Neutrophil (primary cell): ENCODE data around the gene NELL2.

Source experiments
- H3K27ac ChIP-seq: fragments of 200-600 bp; sonication (generic); 2 replicates; pipeline ENCODE4 v1.5.1; 2016; ENCODE audit warnings: mild to moderate bottlenecking, moderate library complexity
- H3K27me3 ChIP-seq: fragments of 200-600 bp; sonication (generic); 2 replicates; pipeline ENCODE4 v1.6.0; 2016; ENCODE audit warnings: mild to moderate bottlenecking
- H3K36me3 ChIP-seq: fragments of 200-600 bp; sonication (generic); 2 replicates; pipeline ENCODE4 v1.5.1; 2017
- H3K4me1 ChIP-seq, 2 experiments: fragments of 200-600 bp in 1 of 2; sonication (generic) in 1 of 2; 1 replicate in 1 of 2; 2 replicates in 1 of 2; pipeline versions ENCODE4 v1.5.1 to v1.6.1; 2013 to 2016; ENCODE audit warnings: low read depth in 1 of 2, low read length in 1 of 2, mild to moderate bottlenecking in 1 of 2, moderate library complexity in 1 of 2; ENCODE audit not compliant: control insufficient read depth in 1 of 2, insufficient read depth in 1 of 2
- H3K4me3 ChIP-seq, 2 experiments: fragments of 200-600 bp in 1 of 2; sonication (generic) in 1 of 2; 1 replicate in 1 of 2; 2 replicates in 1 of 2; pipeline ENCODE4 v1.5.1; 2013 to 2016; ENCODE audit warnings: low read depth in 1 of 2, low read length in 1 of 2, mild to moderate bottlenecking in 1 of 2, moderate library complexity in 1 of 2
- H3K9me3 ChIP-seq: fragments of 200-600 bp; sonication (generic); 2 replicates; pipeline ENCODE4 v1.5.1; 2016
- TF ChIP-seq, protein P1 (sequence below): fragments of 200-600 bp; sonication (generic); IDR thresholded peaks from 2 replicates; pipeline ENCODE4 v1.5.1; 2016; ENCODE audit warnings: antibody characterized with exemption

NELL2 gene

DNA sequence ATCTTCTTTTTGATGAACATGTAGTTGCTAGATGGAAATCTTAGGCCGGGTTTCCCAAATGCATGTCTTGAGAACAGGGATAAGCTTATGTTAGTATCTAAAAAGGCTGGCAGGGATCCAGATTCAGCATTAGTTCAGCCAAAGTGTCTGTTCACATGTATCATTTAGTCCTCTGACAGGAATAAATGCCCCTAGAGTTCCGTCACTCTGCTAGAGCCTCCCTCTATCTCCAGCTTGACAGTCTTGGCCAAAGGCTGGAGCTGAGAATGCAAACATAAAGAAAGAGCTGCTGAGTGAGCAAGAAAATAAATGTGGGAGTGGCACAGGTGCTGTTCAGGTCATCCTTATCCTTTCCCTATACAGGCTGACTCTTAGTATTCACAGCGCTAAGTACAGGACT is 13.8 kb upstream of the NELL2 start:
- Histone ChIP-seq H3K27ac (no peak overlapping the region), H3K4me3 (no peak overlapping the region), H3K9me3 (no peaks in the 10 kb centered on the region), H3K27me3 (no peaks in the 10 kb centered on the region), H3K36me3 (no peaks in the 10 kb centered on the region), H3K4me1 (no peaks in the 10 kb centered on the region)
- TF ChIP-seq, protein P1, sequence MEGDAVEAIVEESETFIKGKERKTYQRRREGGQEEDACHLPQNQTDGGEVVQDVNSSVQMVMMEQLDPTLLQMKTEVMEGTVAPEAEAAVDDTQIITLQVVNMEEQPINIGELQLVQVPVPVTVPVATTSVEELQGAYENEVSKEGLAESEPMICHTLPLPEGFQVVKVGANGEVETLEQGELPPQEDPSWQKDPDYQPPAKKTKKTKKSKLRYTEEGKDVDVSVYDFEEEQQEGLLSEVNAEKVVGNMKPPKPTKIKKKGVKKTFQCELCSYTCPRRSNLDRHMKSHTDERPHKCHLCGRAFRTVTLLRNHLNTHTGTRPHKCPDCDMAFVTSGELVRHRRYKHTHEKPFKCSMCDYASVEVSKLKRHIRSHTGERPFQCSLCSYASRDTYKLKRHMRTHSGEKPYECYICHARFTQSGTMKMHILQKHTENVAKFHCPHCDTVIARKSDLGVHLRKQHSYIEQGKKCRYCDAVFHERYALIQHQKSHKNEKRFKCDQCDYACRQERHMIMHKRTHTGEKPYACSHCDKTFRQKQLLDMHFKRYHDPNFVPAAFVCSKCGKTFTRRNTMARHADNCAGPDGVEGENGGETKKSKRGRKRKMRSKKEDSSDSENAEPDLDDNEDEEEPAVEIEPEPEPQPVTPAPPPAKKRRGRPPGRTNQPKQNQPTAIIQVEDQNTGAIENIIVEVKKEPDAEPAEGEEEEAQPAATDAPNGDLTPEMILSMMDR, result no peak

DNA sequence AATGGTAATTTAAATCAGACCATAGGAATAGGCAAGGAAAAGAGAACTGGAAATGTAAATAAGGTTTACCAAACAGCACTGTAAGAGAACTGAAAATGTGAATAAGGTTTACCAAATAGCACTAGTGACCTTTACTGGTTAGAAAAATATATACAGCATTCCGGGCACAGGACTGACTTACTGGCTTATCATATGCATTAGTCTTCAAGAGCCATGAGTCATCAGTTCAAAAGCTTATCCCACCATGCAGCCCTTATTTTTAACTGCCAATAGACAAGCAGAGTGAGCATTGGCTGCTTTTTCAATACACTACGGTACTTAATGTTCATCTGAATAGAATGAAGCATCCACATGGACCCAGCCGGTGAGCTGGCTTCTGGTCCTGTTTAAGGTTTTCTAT is 13.0 kb upstream of the NELL2 start:
- H3K4me1 ChIP-seq, result no peaks in the 10 kb centered on the region
- H3K36me3 ChIP-seq, result no peaks in the 10 kb centered on the region
- H3K27ac ChIP-seq, result no peak overlapping the region
- no peak overlapping the region for H3K4me3 ChIP-seq
- H3K27me3 ChIP-seq, result no peaks in the 10 kb centered on the region
- no peaks in the 10 kb centered on the region for H3K9me3 ChIP-seq
- TF ChIP-seq, protein P1, result no peak

DNA sequence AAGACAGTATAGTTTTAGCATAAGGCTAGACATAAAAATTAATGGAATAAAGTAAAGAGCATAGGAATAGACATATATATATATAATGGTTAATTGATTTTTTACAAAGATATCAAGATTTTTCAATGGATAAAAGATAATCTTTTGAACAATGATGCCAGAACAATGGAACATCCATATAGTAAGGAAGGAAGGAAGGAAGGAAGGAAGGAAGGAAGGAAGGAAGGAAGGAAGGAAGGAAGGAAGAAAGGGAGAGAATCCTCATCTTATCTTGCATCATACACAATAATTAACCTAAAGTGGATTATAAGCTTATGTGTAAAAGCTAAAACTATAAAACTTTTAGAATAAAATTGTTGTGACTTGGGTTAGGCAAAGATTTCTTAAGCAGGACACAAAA is 9.8 kb upstream of the NELL2 start:
- Histone ChIP-seq H3K4me1 (no peaks in the 10 kb centered on the region), H3K27ac (no peak overlapping the region), H3K36me3 (no peaks in the 10 kb centered on the region), H3K27me3 (no peaks in the 10 kb centered on the region), H3K4me3 (no peak overlapping the region), H3K9me3 (no peaks in the 10 kb centered on the region)
- TF ChIP-seq, protein P1, result no peak

DNA sequence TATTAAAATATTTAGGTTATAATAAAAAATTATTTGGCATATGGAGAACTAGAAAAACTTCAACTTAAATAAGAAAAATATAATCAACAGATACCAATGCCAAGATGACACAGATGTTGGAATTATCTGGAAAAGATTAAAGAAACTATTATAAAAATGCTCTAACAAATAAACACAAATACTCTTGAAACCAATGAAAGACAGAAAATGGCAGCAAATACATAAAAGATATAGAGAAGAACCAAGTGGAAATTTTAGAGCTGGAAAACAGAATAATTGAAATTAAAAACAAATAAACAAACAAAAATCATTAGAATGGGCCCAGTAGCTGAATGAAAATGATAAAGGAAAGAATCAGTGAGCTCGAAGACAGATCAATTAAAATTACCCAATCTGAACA is 5.1 kb upstream of the NELL2 start:
- Histone ChIP-seq H3K4me3 (no peak overlapping the region), H3K9me3 (no peaks in the 10 kb centered on the region)

DNA sequence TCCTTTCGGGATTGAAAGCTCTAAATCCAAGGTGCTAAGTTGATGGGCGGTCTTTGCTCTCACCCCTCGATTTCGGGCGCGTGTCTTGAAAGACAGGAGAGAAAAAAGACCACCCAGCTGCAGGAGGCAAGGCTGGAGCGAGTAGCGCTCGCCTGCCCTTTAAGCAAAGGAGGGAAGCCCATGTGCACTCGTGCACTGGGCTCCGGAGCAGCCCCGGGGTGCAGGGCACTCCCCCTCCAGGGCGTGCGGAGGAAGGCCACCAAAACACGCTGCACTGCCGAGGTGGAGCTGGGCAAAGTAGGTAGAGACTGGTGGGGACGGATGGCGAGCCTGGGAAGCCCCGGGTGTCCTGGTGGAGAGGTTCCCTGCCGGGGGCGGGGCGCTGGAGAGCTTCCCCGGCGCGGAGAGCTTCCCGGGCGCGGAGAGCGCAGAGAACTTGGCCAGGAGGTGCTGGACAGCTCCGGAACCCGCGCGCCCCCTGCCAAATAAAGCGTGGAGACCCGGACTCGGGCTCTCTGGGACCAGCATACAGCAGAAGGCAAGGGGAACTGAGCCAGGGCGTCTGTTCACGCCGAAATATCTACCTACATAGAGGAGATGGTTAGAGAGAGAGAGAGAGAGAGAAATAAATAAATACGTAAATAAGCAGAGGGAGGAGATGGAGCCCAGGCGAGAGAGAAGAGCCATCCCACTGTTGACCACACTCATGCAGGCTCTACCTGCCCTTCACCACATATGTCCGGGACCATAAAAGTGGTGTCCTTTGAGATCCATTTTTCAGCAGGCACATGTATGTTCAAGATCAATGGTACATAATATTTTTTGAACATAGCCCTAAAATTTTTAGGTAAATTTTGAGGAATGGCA is 662 bp upstream of the NELL2 start:
- TF ChIP-seq, protein P1, result no peak
- no peak overlapping the region for H3K27ac ChIP-seq

More for the DNA sequence above, 5.1 kb upstream of the NELL2 start:
- TF ChIP-seq, protein P1, result no peak
- peaks cover 29% of the 10 kb centered on the region for H3K27me3 ChIP-seq
- H3K4me1 ChIP-seq, result no peaks in the 10 kb centered on the region
- no peaks in the 10 kb centered on the region for H3K36me3 ChIP-seq
- H3K27ac ChIP-seq, result no peak overlapping the region

More for the DNA sequence above, 662 bp upstream of the NELL2 start:
- Histone ChIP-seq H3K36me3 (no peaks in the 10 kb centered on the region), H3K9me3 (no peaks in the 10 kb centered on the region), H3K27me3 (peaks cover 68% of the 10 kb centered on the region), H3K4me1 (no peaks in the 10 kb centered on the region), H3K4me3 (no peak overlapping the region)
